GM19395 (cell line): ENCODE measurements around the gene DSCAML1.

Experiments
- ATAC-seq: cut with Tn5 transposase; IDR thresholded peaks from one replicate; pipeline ENCODE4 v1.9.1; 2021; ENCODE audit warnings: mild to moderate bottlenecking, moderate library complexity; ENCODE audit not compliant: unreplicated experiment

Gene DSCAML1

GRCh38 chr11:117394221-117394925 is 402.6 kb downstream of the DSCAML1 start:
- no peak for ATAC-seq

GRCh38 chr11:117392979-117393378 is 404.0 kb downstream of the DSCAML1 start:
- ATAC-seq: no peak

- ATAC-seq: no peak
These were observed 404.9 kb downstream of the DSCAML1 start for GRCh38 chr11:117392001-117392690.

GRCh38 chr11:117391181-117391580 is 405.8 kb downstream of the DSCAML1 start:
- no peak for ATAC-seq

GRCh38 chr11:117390743-117391142 is 406.3 kb downstream of the DSCAML1 start:
- ATAC-seq: no peak

- no peak for ATAC-seq
These were observed 408.8 kb downstream of the DSCAML1 start for GRCh38 chr11:117387992-117388755.

GRCh38 chr11:117385906-117386305 is 411.1 kb downstream of the DSCAML1 start:
- ATAC-seq: no peak

GRCh38 chr11:117385471-117385870 is 411.5 kb downstream of the DSCAML1 start:
- ATAC-seq: no peak

GRCh38 chr11:117384045-117384444 is 413.0 kb downstream of the DSCAML1 start:
- no peak for ATAC-seq

GRCh38 chr11:117382746-117383145 is 414.3 kb downstream of the DSCAML1 start:
- ATAC-seq: no peak

- ATAC-seq: no peak
These were observed 415.3 kb downstream of the DSCAML1 start for GRCh38 chr11:117381481-117382387.

GRCh38 chr11:117380676-117381075 is 416.3 kb downstream of the DSCAML1 start:
- no peak for ATAC-seq

GRCh38 chr11:117378976-117379865 is 417.8 kb downstream of the DSCAML1 start:
- ATAC-seq: no peak
